ENCODE measurements around the gene ACADM.

The ACADM gene

DNA sequence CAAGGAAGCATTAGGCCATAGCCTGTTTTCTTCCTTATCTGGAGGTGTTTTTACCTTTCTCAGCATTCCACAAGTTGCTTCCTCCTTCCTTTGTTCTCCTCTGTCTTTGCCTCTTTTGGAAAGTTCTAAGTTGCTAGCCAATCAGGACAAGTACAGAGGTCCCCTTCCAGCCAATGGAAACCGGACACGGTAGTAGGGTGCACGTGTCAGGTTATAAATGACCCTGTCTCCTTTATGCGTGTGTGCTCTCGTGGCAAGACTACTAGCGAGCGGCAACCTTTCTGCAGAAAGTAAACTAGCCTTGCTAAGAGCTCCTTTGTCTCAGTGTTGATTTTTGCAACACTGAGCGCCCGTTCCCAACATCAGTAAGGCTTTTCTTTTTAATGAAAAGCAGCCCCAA lies 1.5 kb upstream of the ACADM start:
- no peak overlapping the region for H3K4me3 ChIP-seq (ENCODE audit: control insufficient read depth, low read depth, low read length)
- TF ChIP-seq, protein P1, sequence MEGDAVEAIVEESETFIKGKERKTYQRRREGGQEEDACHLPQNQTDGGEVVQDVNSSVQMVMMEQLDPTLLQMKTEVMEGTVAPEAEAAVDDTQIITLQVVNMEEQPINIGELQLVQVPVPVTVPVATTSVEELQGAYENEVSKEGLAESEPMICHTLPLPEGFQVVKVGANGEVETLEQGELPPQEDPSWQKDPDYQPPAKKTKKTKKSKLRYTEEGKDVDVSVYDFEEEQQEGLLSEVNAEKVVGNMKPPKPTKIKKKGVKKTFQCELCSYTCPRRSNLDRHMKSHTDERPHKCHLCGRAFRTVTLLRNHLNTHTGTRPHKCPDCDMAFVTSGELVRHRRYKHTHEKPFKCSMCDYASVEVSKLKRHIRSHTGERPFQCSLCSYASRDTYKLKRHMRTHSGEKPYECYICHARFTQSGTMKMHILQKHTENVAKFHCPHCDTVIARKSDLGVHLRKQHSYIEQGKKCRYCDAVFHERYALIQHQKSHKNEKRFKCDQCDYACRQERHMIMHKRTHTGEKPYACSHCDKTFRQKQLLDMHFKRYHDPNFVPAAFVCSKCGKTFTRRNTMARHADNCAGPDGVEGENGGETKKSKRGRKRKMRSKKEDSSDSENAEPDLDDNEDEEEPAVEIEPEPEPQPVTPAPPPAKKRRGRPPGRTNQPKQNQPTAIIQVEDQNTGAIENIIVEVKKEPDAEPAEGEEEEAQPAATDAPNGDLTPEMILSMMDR (conservative IDR thresholded peaks at IDR 0.05; ENCODE audit: control insufficient read depth, insufficient read depth, low read depth, low read length), result no peak
- no peak for DNase-seq (ENCODE audit: low read depth)

DNA sequence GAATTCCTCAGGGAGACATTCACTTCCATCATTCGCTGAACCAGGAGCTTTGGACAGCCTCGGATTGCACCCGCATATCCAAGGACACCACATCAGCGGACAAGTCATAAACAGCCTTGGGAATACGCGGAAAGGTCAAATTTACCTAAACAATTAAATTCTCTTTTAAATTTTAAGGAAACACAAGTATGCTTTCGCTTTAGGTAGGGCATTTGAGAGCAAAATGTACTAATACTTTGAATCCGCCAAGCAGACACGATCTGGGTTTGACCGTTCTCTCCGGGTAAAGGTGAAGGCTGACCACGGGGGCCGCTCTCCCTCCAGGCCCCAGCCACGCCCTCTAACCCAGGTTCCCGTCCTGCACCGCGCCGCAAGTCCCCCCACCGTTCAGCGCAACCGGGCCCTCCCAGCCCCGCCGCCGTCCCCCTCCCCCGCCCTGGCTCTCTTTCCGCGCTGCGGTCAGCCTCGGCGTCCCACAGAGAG lies 479 bp upstream of the ACADM start:
- DNase-seq (ENCODE audit: low read depth), result peak; percentile 72
- TF ChIP-seq, protein P1 (conservative IDR thresholded peaks at IDR 0.05; ENCODE audit: control insufficient read depth, insufficient read depth, low read depth, low read length), result no peak
- H3K4me3 ChIP-seq (ENCODE audit: control insufficient read depth, low read depth, low read length), result peak overlapping the region; percentile 92

DNA sequence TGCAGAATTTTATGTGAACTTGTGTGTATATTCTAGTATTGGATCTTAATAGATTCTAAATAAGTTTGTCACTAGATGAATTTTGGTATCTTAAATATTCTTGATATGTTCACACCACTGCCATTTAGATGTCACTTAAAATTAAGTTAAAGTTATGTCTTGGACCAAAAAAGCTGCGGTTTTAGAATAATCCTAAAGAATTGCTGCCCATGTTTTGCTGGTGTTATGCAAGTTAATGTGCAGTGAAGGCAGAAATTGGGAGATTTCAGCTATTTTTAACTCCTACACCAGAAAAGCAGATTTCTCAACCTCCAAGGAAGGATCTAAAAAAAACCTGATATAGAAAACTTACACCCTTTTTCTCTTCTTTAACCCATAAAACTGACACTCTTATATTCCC lies 757 bp downstream of the ACADM start:
- DNase-seq (ENCODE audit: low read depth), result peak; percentile 16

DNA sequence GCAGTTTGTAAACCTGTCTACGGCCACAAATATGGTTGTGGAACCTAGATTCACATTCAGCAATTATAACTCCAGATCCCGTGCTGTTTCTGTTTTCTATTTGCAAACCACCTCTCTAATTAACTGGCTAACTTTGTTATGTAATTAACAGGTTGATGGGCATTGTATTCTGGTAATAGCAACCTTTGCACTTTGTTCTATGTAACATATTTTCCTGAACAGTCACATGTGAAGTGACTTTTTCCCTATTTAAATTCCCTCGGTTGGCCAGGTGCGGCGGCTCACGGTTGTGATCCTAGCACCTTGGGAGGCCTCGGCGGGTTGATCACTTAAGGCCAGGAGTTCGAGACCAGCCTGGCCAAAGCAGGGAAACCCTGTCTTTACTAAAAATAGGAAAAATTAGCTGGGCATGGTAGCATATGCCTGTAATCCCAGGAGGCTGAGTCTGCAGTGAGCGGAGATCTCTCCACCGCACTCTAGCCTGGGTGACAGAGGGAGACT lies 1.4 kb downstream of the ACADM start:
- peak overlapping the region; percentile 92 for H3K4me3 ChIP-seq (ENCODE audit: control insufficient read depth, low read depth, low read length)
- TF ChIP-seq, protein P1 (conservative IDR thresholded peaks at IDR 0.05; ENCODE audit: control insufficient read depth, insufficient read depth, low read depth, low read length), result no peak
- DNase-seq (ENCODE audit: low read depth), result peak; percentile 6

More for the DNA sequence above, 757 bp downstream of the ACADM start:
- TF ChIP-seq, protein P1 (conservative IDR thresholded peaks at IDR 0.05; ENCODE audit: control insufficient read depth, insufficient read depth, low read depth, low read length), result no peak
- peak overlapping the region; percentile 92 for H3K4me3 ChIP-seq (ENCODE audit: control insufficient read depth, low read depth, low read length)

DNA sequence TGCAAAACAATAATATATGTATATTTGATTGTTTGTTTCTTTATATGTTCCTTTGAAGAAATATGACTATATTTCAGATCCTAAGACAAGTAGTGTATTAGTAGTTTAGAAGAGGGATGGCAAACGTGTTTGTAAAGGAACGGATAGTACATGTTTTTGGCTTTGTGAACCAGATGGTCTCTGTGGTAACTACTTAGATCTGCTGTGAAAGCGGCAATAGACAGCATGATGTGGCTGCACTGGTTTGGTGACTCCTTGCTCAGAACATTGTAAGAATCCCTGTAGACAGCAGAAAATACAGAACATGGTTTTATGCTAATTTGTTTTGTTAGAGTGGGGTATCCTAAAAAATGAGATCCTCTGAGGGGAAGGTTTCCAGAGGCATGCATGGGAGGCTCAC lies 3.1 kb downstream of the ACADM start:
- DNase-seq (ENCODE audit: low read depth), result peak; percentile 11
- TF ChIP-seq, protein P1 (conservative IDR thresholded peaks at IDR 0.05; ENCODE audit: control insufficient read depth, insufficient read depth, low read depth, low read length), result no peak
- no peak overlapping the region for H3K4me3 ChIP-seq (ENCODE audit: control insufficient read depth, low read depth, low read length)

DNA sequence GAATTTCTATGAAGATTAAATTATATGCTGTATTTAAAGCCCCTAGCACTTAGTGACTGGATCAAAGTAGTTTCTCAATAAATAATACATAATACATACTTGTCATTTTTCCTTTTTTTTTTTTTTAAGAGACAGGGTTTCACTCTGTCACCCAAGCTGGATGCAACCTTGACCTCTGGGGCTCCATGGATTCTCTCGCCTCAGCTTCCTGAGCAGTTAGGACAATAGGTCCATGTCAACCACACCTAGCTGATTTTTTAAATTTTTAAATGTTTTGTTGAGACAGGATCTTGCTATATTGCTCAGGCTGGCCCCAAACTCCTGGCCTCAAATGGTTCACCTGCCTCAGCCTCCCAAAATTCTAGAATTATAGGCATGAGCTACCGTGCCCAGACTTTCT lies 5.9 kb downstream of the ACADM start:
- no peak for DNase-seq (ENCODE audit: low read depth)
- no peak overlapping the region for H3K4me3 ChIP-seq (ENCODE audit: control insufficient read depth, low read depth, low read length)
- TF ChIP-seq, protein P1 (conservative IDR thresholded peaks at IDR 0.05; ENCODE audit: control insufficient read depth, insufficient read depth, low read depth, low read length), result no peak

DNA sequence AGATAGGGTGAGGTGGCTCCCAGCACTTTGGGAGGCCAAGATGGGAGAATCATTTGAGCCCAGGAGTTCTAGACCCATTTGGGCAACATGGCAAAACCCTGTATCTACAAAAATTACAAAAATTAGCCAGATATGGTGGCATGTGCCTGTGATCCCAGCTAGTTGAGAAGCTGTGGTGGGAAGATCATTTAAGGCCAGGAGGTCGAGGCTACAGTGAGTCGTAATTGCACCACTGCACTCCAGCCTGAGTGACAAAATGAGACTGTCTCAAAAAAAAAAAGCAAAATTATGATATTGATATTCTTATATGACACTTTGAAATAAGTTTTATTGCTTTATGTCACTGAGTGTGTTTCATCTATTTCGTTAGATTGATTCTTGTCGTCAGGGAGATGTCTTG lies 7.4 kb downstream of the ACADM start:
- DNase-seq (ENCODE audit: low read depth), result peak; percentile 28
- TF ChIP-seq, protein P1 (conservative IDR thresholded peaks at IDR 0.05; ENCODE audit: control insufficient read depth, insufficient read depth, low read depth, low read length), result no peak
- no peak overlapping the region for H3K4me3 ChIP-seq (ENCODE audit: control insufficient read depth, low read depth, low read length)
